WTC11 (cell line): ENCODE data around the gene ANKRD17. TPM values are rescaled to one million over a fixed set of nuclear protein-coding genes. Genes with fewer than 3 reads are reported as not detected.

Source experiments
- ATAC-seq: fragments of 200-7000 bp; cut with Tn5 transposase; 2 replicates; pipeline ENCODE4 v1.10.0; 2021; ENCODE audit warnings: mild to moderate bottlenecking, moderate library complexity
- CTCF ChIA-PET: fragments of 300-600 bp; sonication (Branson Sonifier 250); formaldehyde crosslinking; loops from one replicate; lab custom pipeline; 2021; ENCODE audit warnings: antibody characterized with exemption; lab: Charles Lee
- POLR2A ChIA-PET: fragments of 350-600 bp; sonication (Branson Sonifier 250); formaldehyde crosslinking; loops from one replicate; lab custom pipeline; 2021; ENCODE audit warnings: antibody characterized with exemption; lab: Charles Lee
- DNase-seq: peaks from one replicate; pipeline ENCODE4 v3.0.0; 2021; ENCODE audit warnings: low spot score
- H3K27ac Mint-ChIP-seq: 2 replicates; pipeline ENCODE4 v1.8.0; 2021; ENCODE audit warnings: mixed read lengths
- H3K27me3 Mint-ChIP-seq: 2 replicates; pipeline ENCODE4 v1.8.0; 2021; ENCODE audit warnings: low read depth, mild to moderate bottlenecking, moderate library complexity, mixed read lengths
- H3K36me3 Mint-ChIP-seq: 2 replicates; pipeline ENCODE4 v1.8.0; 2021; ENCODE audit warnings: mixed read lengths
- H3K4me1 Mint-ChIP-seq: 2 replicates; pipeline ENCODE4 v1.8.0; 2022; ENCODE audit warnings: mixed read lengths
- H3K4me3 Mint-ChIP-seq: 2 replicates; pipeline ENCODE4 v1.8.0; 2021; ENCODE audit warnings: mild to moderate bottlenecking, moderate library complexity, mixed read lengths
- H3K9me3 Mint-ChIP-seq: 2 replicates; pipeline ENCODE4 v1.8.0; 2021; ENCODE audit warnings: mixed read lengths
- FOXJ3 ChIP-seq: sonication (generic); formaldehyde crosslinking; IDR thresholded peaks from 2 replicates; pipeline ENCODE4 v1.9.0; 2021; ENCODE audit warnings: missing genetic modification reagents, mild to moderate bottlenecking, borderline replicate concordance
- GRHL2 ChIP-seq: fragments of 250-450 bp; sonication (Bioruptor Pico); IDR thresholded peaks from 2 replicates; pipeline ENCODE4 v1.8.0; 2022; ENCODE audit warnings: mild to moderate bottlenecking, moderate library complexity; ENCODE audit not compliant: insufficient replicate concordance, severe bottlenecking
- GTF2I ChIP-seq: fragments of 250-450 bp; sonication (Bioruptor Pico); conservative IDR thresholded peaks from 2 replicates; pipeline ENCODE4 v1.4.0; 2021; ENCODE audit warnings: mild to moderate bottlenecking
- JAZF1 ChIP-seq: fragments of 250-450 bp; sonication (Bioruptor Pico); IDR thresholded peaks from 2 replicates; pipeline ENCODE4 v1.9.0; 2021; ENCODE audit warnings: moderate library complexity, mild to moderate bottlenecking, inconsistent platforms
- MLX ChIP-seq: sonication (generic); formaldehyde crosslinking; IDR thresholded peaks from 2 replicates; pipeline ENCODE4 v1.8.1; 2023; ENCODE audit warnings: mild to moderate bottlenecking, missing genetic modification reagents, moderate library complexity
- NFYB ChIP-seq: sonication (generic); formaldehyde crosslinking; conservative IDR thresholded peaks from 2 replicates; pipeline ENCODE4 v1.8.0; 2022; ENCODE audit warnings: low read depth, missing genetic modification reagents
- RELA ChIP-seq: sonication (generic); formaldehyde crosslinking; IDR thresholded peaks from 2 replicates; pipeline ENCODE4 v1.8.1; 2022; ENCODE audit warnings: missing genetic modification reagents, mild to moderate bottlenecking, borderline replicate concordance
- SMAD4 ChIP-seq: sonication (generic); formaldehyde crosslinking; IDR thresholded peaks from 2 replicates; pipeline ENCODE4 v1.8.0; 2022; ENCODE audit warnings: mild to moderate bottlenecking, missing genetic modification reagents
- TCF7 ChIP-seq: sonication (generic); formaldehyde crosslinking; IDR thresholded peaks from 2 replicates; pipeline ENCODE4 v1.8.0; 2022; ENCODE audit warnings: mild to moderate bottlenecking, low read depth, missing genetic modification reagents, moderate library complexity
- ZNF232 ChIP-seq: sonication (generic); formaldehyde crosslinking; IDR thresholded peaks from 2 replicates; pipeline ENCODE4 v1.8.0; 2022; ENCODE audit warnings: mild to moderate bottlenecking, missing genetic modification reagents
- total RNA-seq: library from RNA; stranded (reverse); gene quantifications from 3 replicates; pipeline ENCODE4 v1.2.3, GENCODE V29; 2021
- TF ChIP-seq, protein P1 (sequence below): sonication (generic); formaldehyde crosslinking; IDR thresholded peaks from 2 replicates; pipeline ENCODE4 v1.8.1; 2023; ENCODE audit warnings: mild to moderate bottlenecking, moderate library complexity, missing genetic modification reagents
- TF ChIP-seq, protein P2 (sequence below): sonication (generic); formaldehyde crosslinking; IDR thresholded peaks from 2 replicates; pipeline ENCODE4 v1.8.0; 2022; ENCODE audit warnings: mild to moderate bottlenecking, missing genetic modification reagents
- TF ChIP-seq, protein P3 (sequence below): sonication (generic); formaldehyde crosslinking; IDR thresholded peaks from 2 replicates; pipeline ENCODE4 v1.8.1; 2022; ENCODE audit warnings: missing genetic modification reagents, borderline replicate concordance
- TF ChIP-seq, protein P4 (sequence below): sonication (generic); formaldehyde crosslinking; conservative IDR thresholded peaks from 2 replicates; pipeline ENCODE4 v1.8.1; 2022; ENCODE audit warnings: mild to moderate bottlenecking, missing genetic modification reagents
- TF ChIP-seq, protein P5 (sequence below): sonication (generic); formaldehyde crosslinking; IDR thresholded peaks from 2 replicates; pipeline ENCODE4 v1.8.0; 2023; ENCODE audit warnings: mild to moderate bottlenecking, missing genetic modification reagents

ANKRD17 gene
- total RNA-seq, 1 experiment from 2014 or later = 76.0 TPM

- TF ChIP-seq NFYB (no peak), RELA (CRISPR knock-in tag) (no peak), ZNF232 (CRISPR knock-in tag) (no peak)
- TF ChIP-seq, protein P1, sequence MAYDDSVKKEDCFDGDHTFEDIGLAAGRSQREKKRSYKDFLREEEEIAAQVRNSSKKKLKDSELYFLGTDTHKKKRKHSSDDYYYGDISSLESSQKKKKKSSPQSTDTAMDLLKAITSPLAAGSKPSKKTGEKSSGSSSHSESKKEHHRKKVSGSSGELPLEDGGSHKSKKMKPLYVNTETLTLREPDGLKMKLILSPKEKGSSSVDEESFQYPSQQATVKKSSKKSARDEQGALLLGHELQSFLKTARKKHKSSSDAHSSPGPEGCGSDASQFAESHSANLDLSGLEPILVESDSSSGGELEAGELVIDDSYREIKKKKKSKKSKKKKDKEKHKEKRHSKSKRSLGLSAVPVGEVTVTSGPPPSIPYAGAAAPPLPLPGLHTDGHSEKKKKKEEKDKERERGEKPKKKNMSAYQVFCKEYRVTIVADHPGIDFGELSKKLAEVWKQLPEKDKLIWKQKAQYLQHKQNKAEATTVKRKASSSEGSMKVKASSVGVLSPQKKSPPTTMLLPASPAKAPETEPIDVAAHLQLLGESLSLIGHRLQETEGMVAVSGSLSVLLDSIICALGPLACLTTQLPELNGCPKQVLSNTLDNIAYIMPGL (CRISPR knock-in tag) = no peak
These were observed 71.3 kb downstream of the ANKRD17 start (continued) for GRCh38 chr4:73187325-73187724.

DNA sequence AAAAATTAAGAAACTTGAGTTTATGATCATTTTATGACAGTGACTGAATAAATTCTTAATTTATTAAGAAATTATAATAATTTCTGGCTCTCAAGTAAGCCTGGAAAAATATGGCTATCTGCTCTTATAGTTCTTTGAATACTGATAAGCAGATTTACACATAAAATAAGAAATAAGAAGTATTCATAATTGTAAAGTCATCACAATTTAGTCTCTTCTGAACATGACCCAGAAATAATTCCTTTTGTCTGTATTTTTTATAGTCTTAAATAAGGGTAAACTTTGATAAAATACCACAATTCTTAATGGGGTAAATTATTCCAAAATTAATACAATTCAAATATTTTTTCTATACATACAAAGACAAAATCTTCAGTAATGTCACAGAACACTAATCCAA, 72.7 kb downstream of the ANKRD17 start:
- POLR2A ChIA-PET = no interaction called here
- Mint-ChIP-seq H3K9me3 (peaks cover 9% of the 10 kb centered on the region; the same call in 1 of the 2 replicates), H3K27ac (no peak overlapping the region), H3K4me3 (no peak overlapping the region), H3K4me1 (peaks cover 13% of the 10 kb centered on the region), H3K36me3 (peaks cover 8% of the 10 kb centered on the region; the same call in 1 of the 2 replicates), H3K27me3 (no peaks in the 10 kb centered on the region)
- no peak for DNase-seq
- CTCF ChIA-PET = no interaction called here
- TF ChIP-seq, protein P2, sequence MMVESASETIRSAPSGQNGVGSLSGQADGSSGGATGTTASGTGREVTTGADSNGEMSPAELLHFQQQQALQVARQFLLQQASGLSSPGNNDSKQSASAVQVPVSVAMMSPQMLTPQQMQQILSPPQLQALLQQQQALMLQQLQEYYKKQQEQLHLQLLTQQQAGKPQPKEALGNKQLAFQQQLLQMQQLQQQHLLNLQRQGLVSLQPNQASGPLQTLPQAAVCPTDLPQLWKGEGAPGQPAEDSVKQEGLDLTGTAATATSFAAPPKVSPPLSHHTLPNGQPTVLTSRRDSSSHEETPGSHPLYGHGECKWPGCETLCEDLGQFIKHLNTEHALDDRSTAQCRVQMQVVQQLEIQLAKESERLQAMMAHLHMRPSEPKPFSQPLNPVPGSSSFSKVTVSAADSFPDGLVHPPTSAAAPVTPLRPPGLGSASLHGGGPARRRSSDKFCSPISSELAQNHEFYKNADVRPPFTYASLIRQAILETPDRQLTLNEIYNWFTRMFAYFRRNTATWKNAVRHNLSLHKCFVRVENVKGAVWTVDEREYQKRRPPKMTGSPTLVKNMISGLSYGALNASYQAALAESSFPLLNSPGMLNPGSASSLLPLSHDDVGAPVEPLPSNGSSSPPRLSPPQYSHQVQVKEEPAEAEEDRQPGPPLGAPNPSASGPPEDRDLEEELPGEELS (CRISPR knock-in tag) = no peak
- TF ChIP-seq, protein P3, sequence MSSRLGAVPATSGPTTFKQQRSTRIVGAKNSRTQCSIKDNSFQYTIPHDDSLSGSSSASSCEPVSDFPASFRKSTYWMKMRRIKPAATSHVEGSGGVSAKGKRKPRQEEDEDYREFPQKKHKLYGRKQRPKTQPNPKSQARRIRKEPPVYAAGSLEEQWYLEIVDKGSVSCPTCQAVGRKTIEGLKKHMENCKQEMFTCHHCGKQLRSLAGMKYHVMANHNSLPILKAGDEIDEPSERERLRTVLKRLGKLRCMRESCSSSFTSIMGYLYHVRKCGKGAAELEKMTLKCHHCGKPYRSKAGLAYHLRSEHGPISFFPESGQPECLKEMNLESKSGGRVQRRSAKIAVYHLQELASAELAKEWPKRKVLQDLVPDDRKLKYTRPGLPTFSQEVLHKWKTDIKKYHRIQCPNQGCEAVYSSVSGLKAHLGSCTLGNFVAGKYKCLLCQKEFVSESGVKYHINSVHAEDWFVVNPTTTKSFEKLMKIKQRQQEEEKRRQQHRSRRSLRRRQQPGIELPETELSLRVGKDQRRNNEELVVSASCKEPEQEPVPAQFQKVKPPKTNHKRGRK (CRISPR knock-in tag) = no peak
- TF ChIP-seq GTF2I (CRISPR knock-in tag) = no peak
- no peak for TF ChIP-seq JAZF1 (CRISPR knock-in tag)
- TF ChIP-seq, protein P4, sequence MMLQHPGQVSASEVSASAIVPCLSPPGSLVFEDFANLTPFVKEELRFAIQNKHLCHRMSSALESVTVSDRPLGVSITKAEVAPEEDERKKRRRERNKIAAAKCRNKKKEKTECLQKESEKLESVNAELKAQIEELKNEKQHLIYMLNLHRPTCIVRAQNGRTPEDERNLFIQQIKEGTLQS (CRISPR knock-in tag) = no peak
- no peak for TF ChIP-seq GRHL2 (CRISPR knock-in tag)
- no peak for TF ChIP-seq SMAD4
- TF ChIP-seq FOXJ3 (CRISPR knock-in tag) = no peak
- no peak for TF ChIP-seq MLX (CRISPR knock-in tag)
- no peak for TF ChIP-seq TCF7 (CRISPR knock-in tag)
- TF ChIP-seq, protein P5, sequence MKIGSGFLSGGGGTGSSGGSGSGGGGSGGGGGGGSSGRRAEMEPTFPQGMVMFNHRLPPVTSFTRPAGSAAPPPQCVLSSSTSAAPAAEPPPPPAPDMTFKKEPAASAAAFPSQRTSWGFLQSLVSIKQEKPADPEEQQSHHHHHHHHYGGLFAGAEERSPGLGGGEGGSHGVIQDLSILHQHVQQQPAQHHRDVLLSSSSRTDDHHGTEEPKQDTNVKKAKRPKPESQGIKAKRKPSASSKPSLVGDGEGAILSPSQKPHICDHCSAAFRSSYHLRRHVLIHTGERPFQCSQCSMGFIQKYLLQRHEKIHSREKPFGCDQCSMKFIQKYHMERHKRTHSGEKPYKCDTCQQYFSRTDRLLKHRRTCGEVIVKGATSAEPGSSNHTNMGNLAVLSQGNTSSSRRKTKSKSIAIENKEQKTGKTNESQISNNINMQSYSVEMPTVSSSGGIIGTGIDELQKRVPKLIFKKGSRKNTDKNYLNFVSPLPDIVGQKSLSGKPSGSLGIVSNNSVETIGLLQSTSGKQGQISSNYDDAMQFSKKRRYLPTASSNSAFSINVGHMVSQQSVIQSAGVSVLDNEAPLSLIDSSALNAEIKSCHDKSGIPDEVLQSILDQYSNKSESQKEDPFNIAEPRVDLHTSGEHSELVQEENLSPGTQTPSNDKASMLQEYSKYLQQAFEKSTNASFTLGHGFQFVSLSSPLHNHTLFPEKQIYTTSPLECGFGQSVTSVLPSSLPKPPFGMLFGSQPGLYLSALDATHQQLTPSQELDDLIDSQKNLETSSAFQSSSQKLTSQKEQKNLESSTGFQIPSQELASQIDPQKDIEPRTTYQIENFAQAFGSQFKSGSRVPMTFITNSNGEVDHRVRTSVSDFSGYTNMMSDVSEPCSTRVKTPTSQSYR (CRISPR knock-in tag) = no peak
- no peak for ATAC-seq
